Mammary epithelial cell (primary cell): ENCODE measurements around the gene UBE3D.

Source experiments
- CTCF ChIP-seq, 2 donors: IDR thresholded peaks in 1 of 2; conservative IDR thresholded peaks in 1 of 2; 2 replicates each; pipeline ENCODE4 v1.5.1; 2011 to 2012; ENCODE audit warnings: inconsistent platforms in 2 of 2, low read length in 2 of 2, mild to moderate bottlenecking in 2 of 2, control low read depth in 1 of 2, low read depth in 1 of 2; ENCODE audit not compliant: insufficient read depth in 1 of 2; ENCODE audit errors: extremely low read depth in 1 of 2
- EZH2 ChIP-seq: IDR thresholded peaks from 2 replicates; pipeline ENCODE4 v1.6.1; 2012; ENCODE audit warnings: low read length, inconsistent platforms, borderline replicate concordance

- TF ChIP-seq EZH2: no peak
- no peak for TF ChIP-seq CTCF (conservative IDR thresholded peaks at IDR 0.05 in 1 of 2, IDR thresholded peaks at IDR 0.05 in 1 of 2; ENCODE audit: extremely low read depth in 1 of 2, insufficient read depth in 1 of 2, low read depth in 1 of 2, low read length in 2 of 2)
Observed at GRCh38 chr6:83006270-83006905, 59.3 kb downstream of the UBE3D start.
